HepG2 (cell line): ENCODE results near the gene MPC2. TPM values are rescaled to one million over a fixed set of nuclear protein-coding genes. Genes with fewer than 3 reads are reported as not detected.
A peak's percentile ranks its signal among the peaks of the same experiment; 100 is the strongest.

Experiments
- ARHGAP35 ChIP-seq: sonication (generic); formaldehyde crosslinking; IDR thresholded peaks from 2 replicates; pipeline ENCODE4 v1.9.0; 2022; ENCODE audit warnings: mild to moderate bottlenecking, inconsistent platforms, moderate library complexity, missing genetic modification reagents, borderline replicate concordance
- DNMT3B ChIP-seq: conservative IDR thresholded peaks from 2 replicates; pipeline ENCODE4 v1.6.1; 2016; ENCODE audit warnings: missing biosample characterization, control low read depth
- FOXK2 ChIP-seq: fragments of 450-650 bp; IDR thresholded peaks from 2 replicates; pipeline ENCODE4 v1.6.1; 2016
- HOXA7 ChIP-seq: sonication (generic); formaldehyde crosslinking; IDR thresholded peaks from 2 replicates; pipeline ENCODE4 v1.8.1; 2022; ENCODE audit warnings: mild to moderate bottlenecking, missing genetic modification reagents, moderate library complexity
- JARID2 ChIP-seq: sonication (generic); formaldehyde crosslinking; IDR thresholded peaks from 2 replicates; pipeline ENCODE4 v1.8.1; 2023; ENCODE audit warnings: missing genetic modification reagents, inconsistent platforms; ENCODE audit not compliant: insufficient replicate concordance
- KDM1A ChIP-seq: IDR thresholded peaks from 2 replicates; pipeline ENCODE4 v1.6.1; 2016; ENCODE audit warnings: missing compliant biosample characterization
- KDM2A ChIP-seq: sonication (generic); formaldehyde crosslinking; IDR thresholded peaks from 2 replicates; pipeline ENCODE4 v1.4.0; 2020; ENCODE audit warnings: low read depth, missing genetic modification reagents, borderline replicate concordance
- KDM5A ChIP-seq: fragments of 200-600 bp; sonication (generic); IDR thresholded peaks from 2 replicates; pipeline ENCODE4 v1.7.0; 2018; ENCODE audit warnings: antibody characterized with exemption, mild to moderate bottlenecking, low read length, borderline replicate concordance
- PHF21A ChIP-seq: sonication (generic); formaldehyde crosslinking; IDR thresholded peaks from 2 replicates; pipeline ENCODE4 v1.5.0; 2020; ENCODE audit warnings: mild to moderate bottlenecking, missing genetic modification reagents
- PPARG ChIP-seq: conservative IDR thresholded peaks from 2 replicates; pipeline ENCODE4 v1.6.1; 2016; ENCODE audit warnings: missing biosample characterization, missing genetic modification reagents
- SALL2 ChIP-seq: sonication (generic); formaldehyde crosslinking; IDR thresholded peaks from 2 replicates; pipeline ENCODE4 v1.8.1; 2023; ENCODE audit warnings: mild to moderate bottlenecking, missing genetic modification reagents, inconsistent platforms
- SETDB1 ChIP-seq: sonication (generic); formaldehyde crosslinking; IDR thresholded peaks from 2 replicates; pipeline ENCODE4 v1.5.1; 2020; ENCODE audit warnings: missing genetic modification reagents, mild to moderate bottlenecking, borderline replicate concordance
- SIX4 ChIP-seq: sonication (generic); formaldehyde crosslinking; IDR thresholded peaks from 2 replicates; pipeline ENCODE4 v1.4.0; 2020; ENCODE audit warnings: missing genetic modification reagents
- SMARCC2 ChIP-seq: fragments of 450-650 bp; IDR thresholded peaks from 2 replicates; pipeline ENCODE4 v1.6.1; 2017; ENCODE audit warnings: antibody characterized with exemption, mild to moderate bottlenecking
- ZFP62 ChIP-seq: sonication (generic); formaldehyde crosslinking; IDR thresholded peaks from 2 replicates; pipeline ENCODE4 v1.4.0; 2020; ENCODE audit warnings: missing genetic modification reagents
- ZMYM4 ChIP-seq: sonication (generic); formaldehyde crosslinking; IDR thresholded peaks from 2 replicates; pipeline ENCODE4 v1.8.1; 2023; ENCODE audit warnings: mild to moderate bottlenecking, missing genetic modification reagents
- ZNF331 ChIP-seq: sonication (generic); formaldehyde crosslinking; IDR thresholded peaks from 2 replicates; pipeline ENCODE4 v1.4.0; 2020; ENCODE audit warnings: missing genetic modification reagents
- ZNF335 ChIP-seq: sonication (generic); formaldehyde crosslinking; IDR thresholded peaks from 2 replicates; pipeline ENCODE4 v1.4.0; 2020; ENCODE audit warnings: missing genetic modification reagents
- ZNF431 ChIP-seq: sonication (generic); formaldehyde crosslinking; IDR thresholded peaks from 2 replicates; pipeline ENCODE4 v1.9.0; 2022; ENCODE audit warnings: missing genetic modification reagents, low read depth, mild to moderate bottlenecking, borderline replicate concordance
- ZNF446 ChIP-seq: sonication (generic); formaldehyde crosslinking; IDR thresholded peaks from 2 replicates; pipeline ENCODE4 v1.5.0; 2020; ENCODE audit warnings: mild to moderate bottlenecking, missing genetic modification reagents
- ZNF543 ChIP-seq: sonication (generic); formaldehyde crosslinking; IDR thresholded peaks from 2 replicates; pipeline ENCODE4 v1.4.0; 2020; ENCODE audit warnings: mild to moderate bottlenecking, missing genetic modification reagents
- ZNF550 ChIP-seq: sonication (generic); formaldehyde crosslinking; IDR thresholded peaks from 2 replicates; pipeline ENCODE4 v1.4.0; 2020; ENCODE audit warnings: mild to moderate bottlenecking, missing genetic modification reagents, borderline replicate concordance
- ZNF572 ChIP-seq: sonication (generic); formaldehyde crosslinking; IDR thresholded peaks from 2 replicates; pipeline ENCODE4 v1.5.1; 2020; ENCODE audit warnings: mild to moderate bottlenecking, missing genetic modification reagents
- polyA plus RNA-seq, 8 experiments: library from polyadenylated mRNA; depleted of rRNA in 3 of 8; stranded (reverse) in 7 of 8; unstranded in 1 of 8; fragments of >200 nt; fragmentation: Illumina TruSeq in 4 of 8; extraction: Trizol in 4 of 8; gene quantifications; 2 replicates each; pipeline versions ENCODE4 v1.2.1 to v1.2.3, GENCODE V29; 2011 to 2016; ENCODE audit warnings: low read depth in 4 of 8, missing spikeins in 1 of 8, mixed read lengths in 1 of 8; ENCODE audit not compliant: insufficient read depth in 1 of 8
- total RNA-seq, 5 experiments: library from RNA; depleted of rRNA; stranded (reverse); fragments of >200 nt; fragmentation: Illumina TruSeq; extraction: Trizol; gene quantifications; 2 replicates each; pipeline ENCODE4 v1.2.3, GENCODE V29; 2016; ENCODE audit warnings: low read depth in 1 of 5
- TF ChIP-seq, protein P1 (sequence below): sonication (generic); formaldehyde crosslinking; conservative IDR thresholded peaks from 2 replicates; pipeline ENCODE4 v1.5.0; 2020; ENCODE audit warnings: missing genetic modification reagents
- TF ChIP-seq, protein P2 (sequence below): IDR thresholded peaks from 2 replicates; pipeline ENCODE4 v1.6.1; 2018; ENCODE audit warnings: missing genetic modification reagents
- TF ChIP-seq, protein P3 (sequence below): IDR thresholded peaks from 2 replicates; pipeline ENCODE4 v1.4.0; 2020; ENCODE audit warnings: mild to moderate bottlenecking, missing genetic modification reagents

Gene MPC2
- total and polyA plus RNA-seq, 2 of the 13 experiments (the other 11 are each of a cell fraction or from before 2014, with no cell fraction given), result 38.8 to 136 TPM

DNA sequence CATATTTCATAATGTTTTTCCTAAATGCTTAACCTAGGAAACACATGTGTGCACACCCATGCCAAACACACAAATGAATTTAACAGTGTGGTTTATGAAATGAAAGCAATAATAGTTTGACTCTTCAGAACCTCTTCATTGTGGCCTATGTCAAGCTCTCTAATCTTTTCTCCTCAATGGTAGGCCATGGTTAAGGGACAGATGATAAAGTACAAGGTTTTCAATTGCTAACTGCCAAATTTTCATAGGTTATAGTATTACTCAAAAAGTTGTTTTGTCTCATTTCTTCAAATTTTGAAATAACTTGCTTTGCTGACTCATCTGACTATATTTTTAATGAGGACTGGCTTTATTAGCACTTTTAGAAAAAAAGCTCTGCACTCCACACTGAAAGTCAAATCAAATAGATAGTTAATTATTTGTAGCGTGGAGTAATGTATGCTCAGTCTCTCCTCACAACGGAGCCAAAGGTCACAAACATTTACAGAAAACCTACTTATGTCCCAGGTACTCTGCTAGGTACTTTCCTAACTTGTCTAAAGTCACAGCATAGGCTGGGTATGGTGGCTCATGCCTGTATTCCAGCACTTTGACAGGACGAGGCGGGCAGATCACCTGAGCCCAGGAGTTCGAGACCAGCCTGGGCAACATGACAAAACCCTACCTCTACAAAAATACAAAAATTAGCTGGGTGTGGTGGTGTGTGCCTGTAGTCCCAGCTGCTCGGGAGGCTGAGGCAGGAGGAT is 19.9 kb downstream of the MPC2 start (continued):
- no peak for TF ChIP-seq ZNF446 (CRISPR knock-in tag)
- no peak for TF ChIP-seq JARID2 (CRISPR knock-in tag)
- TF ChIP-seq ZNF543, result no peak
- TF ChIP-seq KDM2A (CRISPR knock-in tag), result no peak
- TF ChIP-seq ZNF431 (CRISPR knock-in tag), result no peak
- no peak for TF ChIP-seq SETDB1
- no peak for TF ChIP-seq SIX4
- no peak for TF ChIP-seq ARHGAP35 (CRISPR knock-in tag)
- no peak for TF ChIP-seq FOXK2
- TF ChIP-seq ZNF335 (CRISPR knock-in tag), result no peak
- peak; percentile 62; the same call in 1 of the 2 replicates for TF ChIP-seq KDM1A (CRISPR knock-in tag)
- no peak for TF ChIP-seq ZFP62 (CRISPR knock-in tag)
- peak; percentile 94 for TF ChIP-seq PPARG (CRISPR knock-in tag)
- TF ChIP-seq KDM5A, result peak; percentile 25; the same call in 1 of the 2 replicates
- TF ChIP-seq ZNF572 (CRISPR knock-in tag), result no peak
- peak; percentile 56; the same call in 1 of the 2 replicates for TF ChIP-seq SALL2 (CRISPR knock-in tag)
- no peak for TF ChIP-seq HOXA7 (CRISPR knock-in tag)
- TF ChIP-seq, protein P1, sequence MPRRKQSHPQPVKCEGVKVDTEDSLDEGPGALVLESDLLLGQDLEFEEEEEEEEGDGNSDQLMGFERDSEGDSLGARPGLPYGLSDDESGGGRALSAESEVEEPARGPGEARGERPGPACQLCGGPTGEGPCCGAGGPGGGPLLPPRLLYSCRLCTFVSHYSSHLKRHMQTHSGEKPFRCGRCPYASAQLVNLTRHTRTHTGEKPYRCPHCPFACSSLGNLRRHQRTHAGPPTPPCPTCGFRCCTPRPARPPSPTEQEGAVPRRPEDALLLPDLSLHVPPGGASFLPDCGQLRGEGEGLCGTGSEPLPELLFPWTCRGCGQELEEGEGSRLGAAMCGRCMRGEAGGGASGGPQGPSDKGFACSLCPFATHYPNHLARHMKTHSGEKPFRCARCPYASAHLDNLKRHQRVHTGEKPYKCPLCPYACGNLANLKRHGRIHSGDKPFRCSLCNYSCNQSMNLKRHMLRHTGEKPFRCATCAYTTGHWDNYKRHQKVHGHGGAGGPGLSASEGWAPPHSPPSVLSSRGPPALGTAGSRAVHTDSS (CRISPR knock-in tag), result no peak
- TF ChIP-seq PHF21A (CRISPR knock-in tag), result 0 out of 2 replicates have a peak, but pooled peaks have one; percentile 45
- TF ChIP-seq, protein P2, sequence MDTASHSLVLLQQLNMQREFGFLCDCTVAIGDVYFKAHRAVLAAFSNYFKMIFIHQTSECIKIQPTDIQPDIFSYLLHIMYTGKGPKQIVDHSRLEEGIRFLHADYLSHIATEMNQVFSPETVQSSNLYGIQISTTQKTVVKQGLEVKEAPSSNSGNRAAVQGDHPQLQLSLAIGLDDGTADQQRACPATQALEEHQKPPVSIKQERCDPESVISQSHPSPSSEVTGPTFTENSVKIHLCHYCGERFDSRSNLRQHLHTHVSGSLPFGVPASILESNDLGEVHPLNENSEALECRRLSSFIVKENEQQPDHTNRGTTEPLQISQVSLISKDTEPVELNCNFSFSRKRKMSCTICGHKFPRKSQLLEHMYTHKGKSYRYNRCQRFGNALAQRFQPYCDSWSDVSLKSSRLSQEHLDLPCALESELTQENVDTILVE (CRISPR knock-in tag), result no peak
- TF ChIP-seq, protein P3, sequence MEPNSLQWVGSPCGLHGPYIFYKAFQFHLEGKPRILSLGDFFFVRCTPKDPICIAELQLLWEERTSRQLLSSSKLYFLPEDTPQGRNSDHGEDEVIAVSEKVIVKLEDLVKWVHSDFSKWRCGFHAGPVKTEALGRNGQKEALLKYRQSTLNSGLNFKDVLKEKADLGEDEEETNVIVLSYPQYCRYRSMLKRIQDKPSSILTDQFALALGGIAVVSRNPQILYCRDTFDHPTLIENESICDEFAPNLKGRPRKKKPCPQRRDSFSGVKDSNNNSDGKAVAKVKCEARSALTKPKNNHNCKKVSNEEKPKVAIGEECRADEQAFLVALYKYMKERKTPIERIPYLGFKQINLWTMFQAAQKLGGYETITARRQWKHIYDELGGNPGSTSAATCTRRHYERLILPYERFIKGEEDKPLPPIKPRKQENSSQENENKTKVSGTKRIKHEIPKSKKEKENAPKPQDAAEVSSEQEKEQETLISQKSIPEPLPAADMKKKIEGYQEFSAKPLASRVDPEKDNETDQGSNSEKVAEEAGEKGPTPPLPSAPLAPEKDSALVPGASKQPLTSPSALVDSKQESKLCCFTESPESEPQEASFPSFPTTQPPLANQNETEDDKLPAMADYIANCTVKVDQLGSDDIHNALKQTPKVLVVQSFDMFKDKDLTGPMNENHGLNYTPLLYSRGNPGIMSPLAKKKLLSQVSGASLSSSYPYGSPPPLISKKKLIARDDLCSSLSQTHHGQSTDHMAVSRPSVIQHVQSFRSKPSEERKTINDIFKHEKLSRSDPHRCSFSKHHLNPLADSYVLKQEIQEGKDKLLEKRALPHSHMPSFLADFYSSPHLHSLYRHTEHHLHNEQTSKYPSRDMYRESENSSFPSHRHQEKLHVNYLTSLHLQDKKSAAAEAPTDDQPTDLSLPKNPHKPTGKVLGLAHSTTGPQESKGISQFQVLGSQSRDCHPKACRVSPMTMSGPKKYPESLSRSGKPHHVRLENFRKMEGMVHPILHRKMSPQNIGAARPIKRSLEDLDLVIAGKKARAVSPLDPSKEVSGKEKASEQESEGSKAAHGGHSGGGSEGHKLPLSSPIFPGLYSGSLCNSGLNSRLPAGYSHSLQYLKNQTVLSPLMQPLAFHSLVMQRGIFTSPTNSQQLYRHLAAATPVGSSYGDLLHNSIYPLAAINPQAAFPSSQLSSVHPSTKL, result peak; percentile 71
- peak; percentile 80 for TF ChIP-seq ZMYM4 (CRISPR knock-in tag)
- no peak for TF ChIP-seq DNMT3B (CRISPR knock-in tag)
- no peak for TF ChIP-seq SMARCC2
- no peak for TF ChIP-seq ZNF550 (CRISPR knock-in tag)
- peak; percentile 77 for TF ChIP-seq ZNF331 (CRISPR knock-in tag)
